Nephron (organoid): Measurements from ENCODE around the gene NSD1.

Experiments
- H3K27ac Mint-ChIP-seq, 3 experiments: 2 replicates each; pipeline ENCODE4 v1.8.0; 2020; ENCODE audit warnings: mixed read lengths in 3 of 3, mild to moderate bottlenecking in 2 of 3, moderate library complexity in 1 of 3
- H3K27me3 Mint-ChIP-seq: 2 replicates; pipeline ENCODE4 v1.8.0; 2021; ENCODE audit warnings: low read depth, mild to moderate bottlenecking, moderate library complexity, mixed read lengths
- H3K36me3 Mint-ChIP-seq: 2 replicates; pipeline ENCODE4 v1.8.0; 2020; ENCODE audit warnings: low read depth, mixed read lengths
- H3K4me1 Mint-ChIP-seq: 2 replicates; pipeline ENCODE4 v1.8.0; 2020; ENCODE audit warnings: mixed read lengths
- H3K4me3 Mint-ChIP-seq, 3 experiments: 2 replicates each; pipeline ENCODE4 v1.8.0; 2020; ENCODE audit warnings: mild to moderate bottlenecking in 3 of 3, mixed read lengths in 3 of 3, moderate library complexity in 2 of 3
- H3K9me3 Mint-ChIP-seq: 2 replicates; pipeline ENCODE4 v1.8.0; 2020; ENCODE audit warnings: mixed read lengths
- CTCF ChIP-seq, 3 experiments: fragments of 200-600 bp; sonication (generic); IDR thresholded peaks; one replicate each; pipeline ENCODE4 v1.5.0; 2021; ENCODE audit warnings: antibody characterized with exemption in 3 of 3; ENCODE audit not compliant: unreplicated experiment in 3 of 3

NSD1 gene

GRCh38 chr5:177123789-177124485, 9.6 kb upstream of the NSD1 start:
- Mint-ChIP-seq H3K4me3 (no peak overlapping the region), H3K27ac (no peak overlapping the region), H3K4me1 (no peaks in the 10 kb centered on the region), H3K36me3 (no peaks in the 10 kb centered on the region), H3K27me3 (peaks cover 9% of the 10 kb centered on the region), H3K9me3 (peaks cover 2% of the 10 kb centered on the region)
- no peak for TF ChIP-seq CTCF (IDR thresholded peaks at IDR 0.05; ENCODE audit: unreplicated experiment in 3 of 3)

GRCh38 chr5:177124486-177124991, 9.0 kb upstream of the NSD1 start:
- no peak overlapping the region for H3K27ac Mint-ChIP-seq
- H3K9me3 Mint-ChIP-seq: peaks cover 2% of the 10 kb centered on the region
- peaks cover 9% of the 10 kb centered on the region for H3K27me3 Mint-ChIP-seq
- H3K4me3 Mint-ChIP-seq: no peak overlapping the region
- no peaks in the 10 kb centered on the region for H3K4me1 Mint-ChIP-seq
- no peaks in the 10 kb centered on the region for H3K36me3 Mint-ChIP-seq
- no peak for TF ChIP-seq CTCF (IDR thresholded peaks at IDR 0.05; ENCODE audit: unreplicated experiment in 3 of 3)

- Mint-ChIP-seq H3K36me3 (no peaks in the 10 kb centered on the region), H3K9me3 (peaks cover 2% of the 10 kb centered on the region), H3K4me1 (peaks cover 9% of the 10 kb centered on the region), H3K27me3 (peaks cover 14% of the 10 kb centered on the region), H3K27ac (no peak overlapping the region), H3K4me3 (no peak overlapping the region)
- TF ChIP-seq CTCF (IDR thresholded peaks at IDR 0.05; ENCODE audit: unreplicated experiment in 3 of 3): no peak
These were observed 6.8 kb upstream of the NSD1 start for GRCh38 chr5:177126771-177127170.

GRCh38 chr5:177128551-177128981, 5.0 kb upstream of the NSD1 start:
- TF ChIP-seq CTCF (IDR thresholded peaks at IDR 0.05; ENCODE audit: unreplicated experiment in 3 of 3): no peak
- Mint-ChIP-seq H3K27me3 (peaks cover 14% of the 10 kb centered on the region), H3K4me3 (peak overlapping the region in 2 of 3 experiments; percentile 7 to 25), H3K27ac (peak overlapping the region in 1 of 3 experiments; percentile 23), H3K36me3 (no peaks in the 10 kb centered on the region), H3K9me3 (no peaks in the 10 kb centered on the region), H3K4me1 (peaks cover 9% of the 10 kb centered on the region)

GRCh38 chr5:177130211-177131018, 3.2 kb upstream of the NSD1 start:
- H3K4me1 Mint-ChIP-seq: peaks cover 19% of the 10 kb centered on the region
- peak overlapping the region; percentile 75 to 94 (median 91) for H3K27ac Mint-ChIP-seq
- H3K27me3 Mint-ChIP-seq: peaks cover 19% of the 10 kb centered on the region
- TF ChIP-seq CTCF (IDR thresholded peaks at IDR 0.05; ENCODE audit: unreplicated experiment in 3 of 3): no peak
- H3K36me3 Mint-ChIP-seq: peaks cover 8% of the 10 kb centered on the region
- H3K9me3 Mint-ChIP-seq: no peaks in the 10 kb centered on the region
- peak overlapping the region; percentile 74 to 87 (median 79) for H3K4me3 Mint-ChIP-seq
